ENCODE data around the gene FZR1. TPM values are rescaled to one million over a fixed set of nuclear protein-coding genes. Genes with fewer than 3 reads are reported as not detected.
A peak's percentile ranks its signal among the peaks of the same experiment; 100 is the strongest.

Gene FZR1
- total and polyA plus RNA-seq, 2 experiments from 2014 or later = 16.1 to 39.2 TPM

DNA sequence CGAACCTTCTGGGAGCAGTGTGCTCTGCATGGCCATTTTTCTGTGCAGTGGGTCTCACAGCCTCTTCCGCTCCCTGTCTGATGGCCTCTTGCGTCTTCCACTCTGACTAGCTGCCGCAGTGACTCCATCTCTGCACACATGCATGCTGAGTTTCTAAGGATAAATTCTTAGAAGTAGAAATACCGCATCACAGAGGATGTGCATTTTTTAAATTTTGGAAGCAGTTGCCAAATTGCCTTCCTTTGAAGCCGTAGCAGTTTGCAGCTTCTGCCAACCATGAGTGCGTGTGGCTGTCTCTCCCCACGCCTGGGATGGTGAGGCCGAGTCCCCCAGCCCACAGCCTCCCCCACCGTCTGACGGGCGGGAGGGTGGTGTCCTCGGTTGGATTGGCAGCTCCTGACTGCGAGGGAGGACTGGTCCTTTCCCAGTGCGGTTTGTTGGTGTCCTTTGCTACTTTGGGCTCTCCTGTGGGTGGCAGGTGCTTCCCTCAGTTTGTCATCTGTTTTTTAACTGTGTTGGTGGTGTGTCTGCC is 9.8 kb downstream of the FZR1 start (continued):
- TF ChIP-seq, protein P1, sequence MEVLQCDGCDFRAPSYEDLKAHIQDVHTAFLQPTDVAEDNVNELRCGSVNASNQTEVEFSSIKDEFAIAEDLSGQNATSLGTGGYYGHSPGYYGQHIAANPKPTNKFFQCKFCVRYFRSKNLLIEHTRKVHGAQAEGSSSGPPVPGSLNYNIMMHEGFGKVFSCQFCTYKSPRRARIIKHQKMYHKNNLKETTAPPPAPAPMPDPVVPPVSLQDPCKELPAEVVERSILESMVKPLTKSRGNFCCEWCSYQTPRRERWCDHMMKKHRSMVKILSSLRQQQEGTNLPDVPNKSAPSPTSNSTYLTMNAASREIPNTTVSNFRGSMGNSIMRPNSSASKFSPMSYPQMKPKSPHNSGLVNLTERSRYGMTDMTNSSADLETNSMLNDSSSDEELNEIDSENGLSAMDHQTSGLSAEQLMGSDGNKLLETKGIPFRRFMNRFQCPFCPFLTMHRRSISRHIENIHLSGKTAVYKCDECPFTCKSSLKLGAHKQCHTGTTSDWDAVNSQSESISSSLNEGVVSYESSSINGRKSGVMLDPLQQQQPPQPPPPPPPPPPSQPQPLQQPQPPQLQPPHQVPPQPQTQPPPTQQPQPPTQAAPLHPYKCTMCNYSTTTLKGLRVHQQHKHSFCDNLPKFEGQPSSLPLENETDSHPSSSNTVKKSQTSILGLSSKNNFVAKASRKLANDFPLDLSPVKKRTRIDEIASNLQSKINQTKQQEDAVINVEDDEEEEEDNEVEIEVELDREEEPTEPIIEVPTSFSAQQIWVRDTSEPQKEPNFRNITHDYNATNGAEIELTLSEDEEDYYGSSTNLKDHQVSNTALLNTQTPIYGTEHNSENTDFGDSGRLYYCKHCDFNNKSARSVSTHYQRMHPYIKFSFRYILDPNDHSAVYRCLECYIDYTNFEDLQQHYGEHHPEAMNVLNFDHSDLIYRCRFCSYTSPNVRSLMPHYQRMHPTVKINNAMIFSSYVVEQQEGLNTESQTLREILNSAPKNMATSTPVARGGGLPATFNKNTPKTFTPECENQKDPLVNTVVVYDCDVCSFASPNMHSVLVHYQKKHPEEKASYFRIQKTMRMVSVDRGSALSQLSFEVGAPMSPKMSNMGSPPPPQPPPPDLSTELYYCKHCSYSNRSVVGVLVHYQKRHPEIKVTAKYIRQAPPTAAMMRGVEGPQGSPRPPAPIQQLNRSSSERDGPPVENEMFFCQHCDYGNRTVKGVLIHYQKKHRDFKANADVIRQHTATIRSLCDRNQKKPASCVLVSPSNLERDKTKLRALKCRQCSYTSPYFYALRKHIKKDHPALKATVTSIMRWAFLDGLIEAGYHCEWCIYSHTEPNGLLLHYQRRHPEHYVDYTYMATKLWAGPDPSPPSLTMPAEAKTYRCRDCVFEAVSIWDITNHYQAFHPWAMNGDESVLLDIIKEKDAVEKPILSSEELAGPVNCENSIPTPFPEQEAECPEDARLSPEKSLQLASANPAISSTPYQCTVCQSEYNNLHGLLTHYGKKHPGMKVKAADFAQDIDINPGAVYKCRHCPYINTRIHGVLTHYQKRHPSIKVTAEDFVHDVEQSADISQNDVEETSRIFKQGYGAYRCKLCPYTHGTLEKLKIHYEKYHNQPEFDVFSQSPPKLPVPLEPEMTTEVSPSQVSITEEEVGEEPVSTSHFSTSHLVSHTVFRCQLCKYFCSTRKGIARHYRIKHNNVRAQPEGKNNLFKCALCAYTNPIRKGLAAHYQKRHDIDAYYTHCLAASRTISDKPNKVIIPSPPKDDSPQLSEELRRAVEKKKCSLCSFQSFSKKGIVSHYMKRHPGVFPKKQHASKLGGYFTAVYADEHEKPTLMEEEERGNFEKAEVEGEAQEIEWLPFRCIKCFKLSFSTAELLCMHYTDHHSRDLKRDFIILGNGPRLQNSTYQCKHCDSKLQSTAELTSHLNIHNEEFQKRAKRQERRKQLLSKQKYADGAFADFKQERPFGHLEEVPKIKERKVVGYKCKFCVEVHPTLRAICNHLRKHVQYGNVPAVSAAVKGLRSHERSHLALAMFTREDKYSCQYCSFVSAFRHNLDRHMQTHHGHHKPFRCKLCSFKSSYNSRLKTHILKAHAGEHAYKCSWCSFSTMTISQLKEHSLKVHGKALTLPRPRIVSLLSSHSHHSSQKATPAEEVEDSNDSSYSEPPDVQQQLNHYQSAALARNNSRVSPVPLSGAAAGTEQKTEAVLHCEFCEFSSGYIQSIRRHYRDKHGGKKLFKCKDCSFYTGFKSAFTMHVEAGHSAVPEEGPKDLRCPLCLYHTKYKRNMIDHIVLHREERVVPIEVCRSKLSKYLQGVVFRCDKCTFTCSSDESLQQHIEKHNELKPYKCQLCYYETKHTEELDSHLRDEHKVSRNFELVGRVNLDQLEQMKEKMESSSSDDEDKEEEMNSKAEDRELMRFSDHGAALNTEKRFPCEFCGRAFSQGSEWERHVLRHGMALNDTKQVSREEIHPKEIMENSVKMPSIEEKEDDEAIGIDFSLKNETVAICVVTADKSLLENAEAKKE (CRISPR knock-in tag; IDR thresholded peaks at IDR 0.05) = no peak
- no peak for TF ChIP-seq STAT1 (IDR thresholded peaks at IDR 0.05; ENCODE audit: unreplicated experiment)
- no peak for TF ChIP-seq CREB1 (CRISPR knock-in tag; IDR thresholded peaks at IDR 0.05; ENCODE audit: low read depth)

DNA sequence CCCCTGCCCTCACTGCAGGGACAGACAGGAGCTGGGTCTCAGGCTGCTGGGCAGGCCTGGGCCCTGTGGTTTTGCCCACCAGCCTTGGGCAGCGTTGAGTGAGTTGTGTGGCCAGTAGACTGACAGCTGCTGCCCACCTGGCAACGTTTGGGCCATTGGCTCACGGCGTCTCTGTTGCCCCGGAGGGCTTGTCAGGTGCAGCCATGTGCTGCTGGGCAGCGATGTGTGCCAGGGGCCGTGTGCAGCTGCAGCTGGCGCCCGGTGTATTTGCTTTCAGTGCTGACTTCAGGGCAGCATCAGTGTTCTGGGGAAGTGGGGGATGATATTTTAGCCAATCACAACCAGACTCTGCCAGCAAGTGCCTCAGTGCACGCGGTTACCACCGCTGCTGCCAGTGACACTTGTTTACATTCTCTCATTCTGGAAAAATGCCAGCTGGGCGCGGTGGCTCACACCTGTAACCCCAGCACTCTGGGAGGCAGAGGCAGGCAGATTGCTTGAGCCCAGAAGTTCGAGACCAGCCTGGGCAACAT is 10.6 kb downstream of the FZR1 start:
- peaks cover 6% of the 10 kb centered on the region for H3K36me3 Mint-ChIP-seq (ENCODE audit: low read depth)
- H3K4me3 Mint-ChIP-seq = no peak overlapping the region
- ATAC-seq (no peak), DNase-seq (ENCODE audit: low spot score) (no peak)
- H3K9me2 ChIP-seq (ENCODE audit: insufficient read depth) = no peaks in the 10 kb centered on the region
- H3K4me1 ChIP-seq (ENCODE audit: insufficient read depth) = peaks cover 29% of the 10 kb centered on the region
- no peaks in the 10 kb centered on the region for H3K27me3 ChIP-seq (ENCODE audit: insufficient read depth)
- H3F3A ChIP-seq (replicated peaks; ENCODE audit: low read depth) = no peaks in the 10 kb centered on the region
- H3K4me1 Mint-ChIP-seq = peaks cover 43% of the 10 kb centered on the region
- peaks cover 13% of the 10 kb centered on the region for H3K27me3 Mint-ChIP-seq (ENCODE audit: insufficient read depth, low read depth, poor library complexity)
- H4K20me1 ChIP-seq (replicated peaks; ENCODE audit: insufficient read depth) = no peaks in the 10 kb centered on the region; the same call in 1 of the 2 replicates
- H3K4me3 ChIP-seq = no peak overlapping the region
- peaks cover 61% of the 10 kb centered on the region for H3K79me2 ChIP-seq (replicated peaks; ENCODE audit: insufficient read depth)
- H3K27ac Mint-ChIP-seq = 0 out of 2 replicates have a peak overlapping the region, but pooled peaks have one; percentile 31
- no peaks in the 10 kb centered on the region; the same call in 2 of the 3 replicates for H3K9me3 Mint-ChIP-seq
- H2AFZ ChIP-seq = no peak overlapping the region
- H3K27ac ChIP-seq (ENCODE audit: low read depth) = no peak overlapping the region
- no peak overlapping the region for H3K4me2 ChIP-seq
- no peaks in the 10 kb centered on the region for H3K36me3 ChIP-seq (ENCODE audit: insufficient read depth)
- TF ChIP-seq POLR2AphosphoS5 (IDR thresholded peaks at IDR 0.05; ENCODE audit: low read depth) (no peak), ZNF114 (CRISPR knock-in tag; IDR thresholded peaks at IDR 0.05) (no peak), STAT1 (IDR thresholded peaks at IDR 0.05; ENCODE audit: unreplicated experiment) (no peak), JUNB (IDR thresholded peaks at IDR 0.05; ENCODE audit: unreplicated experiment) (no peak), NANOG (IDR thresholded peaks at IDR 0.05; ENCODE audit: borderline replicate concordance) (no peak)
- TF ChIP-seq, protein P1 (CRISPR knock-in tag; IDR thresholded peaks at IDR 0.05) = no peak
- TF ChIP-seq, protein P2, sequence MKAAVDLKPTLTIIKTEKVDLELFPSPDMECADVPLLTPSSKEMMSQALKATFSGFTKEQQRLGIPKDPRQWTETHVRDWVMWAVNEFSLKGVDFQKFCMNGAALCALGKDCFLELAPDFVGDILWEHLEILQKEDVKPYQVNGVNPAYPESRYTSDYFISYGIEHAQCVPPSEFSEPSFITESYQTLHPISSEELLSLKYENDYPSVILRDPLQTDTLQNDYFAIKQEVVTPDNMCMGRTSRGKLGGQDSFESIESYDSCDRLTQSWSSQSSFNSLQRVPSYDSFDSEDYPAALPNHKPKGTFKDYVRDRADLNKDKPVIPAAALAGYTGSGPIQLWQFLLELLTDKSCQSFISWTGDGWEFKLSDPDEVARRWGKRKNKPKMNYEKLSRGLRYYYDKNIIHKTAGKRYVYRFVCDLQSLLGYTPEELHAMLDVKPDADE (IDR thresholded peaks at IDR 0.05) = no peak
